IPS-18c (cell line): ENCODE data around the gene POMT2.

Source experiments
- H3K4me3 ChIP-seq: 2 replicates; pipeline ENCODE4 v1.7.0; 2013; ENCODE audit warnings: low read depth, mild to moderate bottlenecking, low read length, moderate library complexity; ENCODE audit not compliant: insufficient read depth
- H3K9me3 ChIP-seq: one replicate; pipeline ENCODE4 v1.6.1; 2013; ENCODE audit warnings: mild to moderate bottlenecking, low read length, moderate library complexity; ENCODE audit not compliant: control insufficient read depth, insufficient read depth

Gene POMT2

GRCh38 chr14:77260631-77261030 lies 60.1 kb downstream of the POMT2 start:
- Histone ChIP-seq H3K9me3 (no peaks in the 10 kb centered on the region), H3K4me3 (no peak overlapping the region)

DNA sequence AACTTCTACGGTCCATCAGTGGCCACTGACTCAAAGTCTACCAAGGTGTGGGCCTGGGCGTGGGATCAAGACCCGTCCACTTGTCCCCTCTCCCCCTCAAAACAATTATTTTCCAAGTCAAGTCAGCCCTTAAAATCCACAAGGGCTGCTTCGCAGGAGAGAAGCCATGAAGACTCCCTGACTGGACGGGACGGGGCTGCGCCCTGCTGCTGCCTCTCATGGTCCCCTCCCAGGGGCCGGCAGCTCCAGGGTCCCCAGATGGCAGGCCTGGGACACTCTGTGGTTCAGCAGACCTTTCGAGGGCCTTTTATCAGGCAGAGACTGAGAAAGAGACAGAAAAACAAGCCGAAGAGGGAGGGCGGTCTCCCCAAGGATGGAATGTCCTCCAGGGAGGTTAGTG lies 60.5 kb downstream of the POMT2 start:
- no peaks in the 10 kb centered on the region for H3K9me3 ChIP-seq
- H3K4me3 ChIP-seq = no peak overlapping the region

- H3K4me3 ChIP-seq = no peak overlapping the region
Observed at GRCh38 chr14:77259025-77259715, 61.5 kb downstream of the POMT2 start.

GRCh38 chr14:77258566-77258965 lies 62.1 kb downstream of the POMT2 start:
- H3K9me3 ChIP-seq = no peaks in the 10 kb centered on the region
- H3K4me3 ChIP-seq = no peak overlapping the region

More at GRCh38 chr14:77259025-77259715, 61.5 kb downstream of the POMT2 start:
- H3K9me3 ChIP-seq = no peaks in the 10 kb centered on the region

- no peaks in the 10 kb centered on the region for H3K9me3 ChIP-seq
- no peak overlapping the region for H3K4me3 ChIP-seq
Observed at GRCh38 chr14:77257700-77258099, 63.0 kb downstream of the POMT2 start.

DNA sequence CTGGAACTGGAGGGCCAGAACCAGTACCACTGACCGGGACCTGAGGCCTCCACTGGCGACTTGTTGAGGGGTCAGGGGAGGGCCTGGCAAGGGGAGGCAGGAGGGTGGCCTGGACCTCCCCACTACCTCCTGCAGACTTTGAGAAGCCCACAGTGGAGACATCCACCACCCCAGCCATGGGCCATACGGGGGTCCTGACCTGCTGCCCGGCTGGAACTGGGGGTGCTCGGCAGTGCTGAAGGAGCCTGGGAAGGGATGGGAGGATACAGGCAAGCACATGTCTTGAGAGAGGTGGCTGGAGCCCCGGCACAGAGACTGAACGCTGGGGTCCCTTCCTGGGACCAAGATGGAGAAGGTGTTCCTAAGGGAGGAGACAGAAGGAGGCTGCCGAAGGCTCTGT lies 64.0 kb downstream of the POMT2 start:
- Histone ChIP-seq H3K9me3 (no peaks in the 10 kb centered on the region), H3K4me3 (no peak overlapping the region)

DNA sequence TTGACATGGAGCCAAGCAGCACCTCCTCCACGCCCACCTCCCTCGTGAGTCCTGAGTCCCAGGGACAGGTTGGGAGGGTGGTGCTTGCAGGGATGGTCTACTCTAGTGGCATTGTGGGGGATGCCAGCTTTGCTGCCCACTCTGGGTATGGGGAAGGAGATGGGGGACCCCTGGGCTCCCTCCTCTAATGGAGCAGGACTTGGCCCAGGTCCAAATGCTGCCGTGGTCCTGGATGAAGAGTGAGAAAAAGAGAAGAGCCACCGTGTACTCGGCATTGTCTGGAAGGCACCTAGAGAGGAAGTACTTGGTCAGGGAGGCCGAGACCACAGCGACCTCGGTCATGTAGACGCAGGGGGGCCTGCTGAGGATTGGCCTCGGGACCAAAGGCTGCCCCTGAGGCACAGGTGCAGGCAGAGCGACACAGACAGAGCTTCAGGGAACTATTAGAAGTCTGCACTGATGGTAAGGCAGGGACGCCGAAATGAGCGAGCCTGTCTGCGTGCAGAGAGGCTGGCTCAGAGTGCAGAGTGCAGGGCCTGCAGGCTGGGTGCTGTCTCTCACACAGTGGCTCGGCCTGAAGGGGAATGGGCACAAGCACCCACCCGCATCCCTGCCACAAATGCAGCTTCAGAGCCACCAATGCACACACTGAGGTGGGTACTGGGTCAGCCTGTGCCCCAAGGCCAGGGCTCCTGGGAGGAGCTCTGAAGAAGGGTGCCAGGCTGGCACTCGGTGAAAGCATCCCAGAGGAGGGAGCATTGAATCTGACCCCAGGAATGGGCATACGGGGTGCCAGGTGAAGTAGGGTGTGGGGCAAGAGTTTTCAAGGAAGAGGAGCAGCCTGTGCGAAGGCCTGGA lies 67.1 kb downstream of the POMT2 start:
- Histone ChIP-seq H3K4me3 (no peak overlapping the region), H3K9me3 (no peaks in the 10 kb centered on the region)

- Histone ChIP-seq H3K4me3 (no peak overlapping the region), H3K9me3 (no peaks in the 10 kb centered on the region)
Observed at GRCh38 chr14:77251870-77252269, 68.8 kb downstream of the POMT2 start.

- Histone ChIP-seq H3K9me3 (no peaks in the 10 kb centered on the region), H3K4me3 (no peak overlapping the region)
Observed at GRCh38 chr14:77250927-77251326, 69.8 kb downstream of the POMT2 start.

DNA sequence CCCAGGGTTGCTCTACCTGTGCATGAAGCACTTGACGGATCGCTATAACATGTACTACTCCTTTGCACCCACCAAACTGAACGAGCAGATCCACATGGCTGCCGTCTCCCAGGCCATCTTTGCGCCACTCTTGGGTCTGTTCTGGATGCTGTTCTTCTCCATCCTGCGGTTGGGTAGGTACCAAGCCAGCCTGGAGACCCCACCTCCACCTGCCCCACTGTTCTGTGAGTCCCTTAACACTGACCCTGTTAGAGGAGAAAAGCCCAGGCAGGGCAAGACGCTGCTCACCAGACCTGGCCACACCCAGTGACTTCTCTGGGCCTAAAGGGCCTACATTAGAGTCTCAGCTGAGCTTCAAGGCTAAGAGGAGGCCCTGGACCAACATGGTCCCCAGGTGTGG lies 71.4 kb downstream of the POMT2 start:
- no peaks in the 10 kb centered on the region for H3K9me3 ChIP-seq
- H3K4me3 ChIP-seq = no peak overlapping the region

DNA sequence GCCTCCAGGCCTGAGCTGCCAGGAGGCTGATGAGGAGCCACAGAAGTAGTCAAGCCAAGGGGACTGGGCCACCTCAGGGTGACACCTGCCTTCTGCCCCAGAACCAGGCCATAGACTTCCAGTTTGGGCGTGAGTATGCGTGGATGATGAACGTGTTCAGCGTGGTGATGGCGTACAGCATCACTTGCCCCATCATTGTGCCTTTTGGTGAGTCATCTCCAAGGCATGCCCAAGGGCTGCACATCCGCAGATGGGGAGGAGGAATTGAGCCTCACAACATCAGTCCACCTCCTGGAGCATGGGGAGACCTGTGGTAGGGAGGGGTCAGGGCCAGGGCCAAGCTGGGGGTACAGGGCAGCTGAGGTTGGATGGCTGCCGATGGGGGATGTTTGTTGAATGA lies 72.0 kb downstream of the POMT2 start:
- H3K9me3 ChIP-seq = no peaks in the 10 kb centered on the region
- no peak overlapping the region for H3K4me3 ChIP-seq

DNA sequence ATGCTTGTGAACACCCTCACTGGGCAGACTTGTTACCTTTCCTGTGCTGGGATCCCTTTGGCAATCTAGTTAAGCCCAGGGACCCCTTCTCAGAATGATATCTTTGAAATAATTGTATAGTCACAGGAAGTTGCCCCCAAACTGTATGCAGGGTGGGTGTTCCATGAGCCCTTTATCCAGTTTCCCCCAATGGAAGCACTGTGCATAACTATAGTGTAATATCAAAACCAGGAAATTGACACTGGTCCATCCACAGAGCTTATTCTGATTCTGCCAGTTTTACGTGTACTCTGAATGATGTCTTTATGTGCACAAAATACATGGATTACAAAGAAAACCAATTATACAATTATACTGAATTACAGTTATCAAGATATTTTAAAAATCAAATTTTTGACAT lies 73.9 kb downstream of the POMT2 start:
- H3K9me3 ChIP-seq = no peaks in the 10 kb centered on the region

DNA sequence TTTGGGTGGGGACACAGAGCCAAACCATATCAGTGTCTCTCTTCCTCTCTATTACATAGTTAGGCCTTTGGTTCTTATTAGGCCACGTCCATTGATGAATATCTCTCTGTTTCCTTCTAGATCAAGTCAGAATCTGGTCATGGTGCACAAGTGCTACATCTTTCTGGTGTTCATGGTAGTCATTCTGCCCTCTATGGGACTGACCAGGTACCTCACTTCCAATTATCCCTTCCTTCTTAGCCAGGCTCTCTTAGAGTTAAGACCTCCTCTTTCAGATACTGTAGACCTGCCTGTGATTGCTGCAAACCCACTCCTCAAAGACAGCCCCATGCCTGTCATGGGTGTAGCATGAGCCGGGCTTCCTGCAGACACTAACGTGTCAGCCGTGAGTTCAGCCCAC lies 74.9 kb downstream of the POMT2 start:
- Histone ChIP-seq H3K4me3 (no peak overlapping the region), H3K9me3 (no peaks in the 10 kb centered on the region)

More for the DNA sequence above, 73.9 kb downstream of the POMT2 start:
- H3K4me3 ChIP-seq = no peak overlapping the region

DNA sequence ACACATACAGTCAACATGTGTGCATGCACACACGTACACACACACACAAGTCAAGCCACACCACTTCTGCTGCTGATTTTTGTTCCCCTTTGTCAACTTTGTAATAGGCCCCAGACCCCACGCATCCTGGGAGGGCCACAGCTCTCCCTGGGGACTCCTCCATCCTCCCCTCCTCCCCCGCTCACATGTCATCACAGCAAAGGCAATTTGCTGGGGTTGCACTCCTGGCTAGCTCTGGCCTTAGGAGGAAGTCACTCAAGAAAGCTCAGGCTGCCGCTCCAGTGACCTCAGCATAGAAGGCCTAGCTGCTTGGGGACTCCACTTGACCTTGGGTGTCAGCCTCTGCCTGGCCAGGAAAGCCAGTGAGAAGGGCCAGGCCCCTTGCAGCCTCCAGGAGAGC lies 76.8 kb downstream of the POMT2 start:
- Histone ChIP-seq H3K9me3 (no peaks in the 10 kb centered on the region), H3K4me3 (no peak overlapping the region)

- H3K4me3 ChIP-seq = no peak overlapping the region
- no peaks in the 10 kb centered on the region for H3K9me3 ChIP-seq
Observed at GRCh38 chr14:77242752-77243151, 77.9 kb downstream of the POMT2 start.

- Histone ChIP-seq H3K4me3 (no peak overlapping the region), H3K9me3 (no peaks in the 10 kb centered on the region)
Observed at GRCh38 chr14:77241955-77242354, 78.7 kb downstream of the POMT2 start.

DNA sequence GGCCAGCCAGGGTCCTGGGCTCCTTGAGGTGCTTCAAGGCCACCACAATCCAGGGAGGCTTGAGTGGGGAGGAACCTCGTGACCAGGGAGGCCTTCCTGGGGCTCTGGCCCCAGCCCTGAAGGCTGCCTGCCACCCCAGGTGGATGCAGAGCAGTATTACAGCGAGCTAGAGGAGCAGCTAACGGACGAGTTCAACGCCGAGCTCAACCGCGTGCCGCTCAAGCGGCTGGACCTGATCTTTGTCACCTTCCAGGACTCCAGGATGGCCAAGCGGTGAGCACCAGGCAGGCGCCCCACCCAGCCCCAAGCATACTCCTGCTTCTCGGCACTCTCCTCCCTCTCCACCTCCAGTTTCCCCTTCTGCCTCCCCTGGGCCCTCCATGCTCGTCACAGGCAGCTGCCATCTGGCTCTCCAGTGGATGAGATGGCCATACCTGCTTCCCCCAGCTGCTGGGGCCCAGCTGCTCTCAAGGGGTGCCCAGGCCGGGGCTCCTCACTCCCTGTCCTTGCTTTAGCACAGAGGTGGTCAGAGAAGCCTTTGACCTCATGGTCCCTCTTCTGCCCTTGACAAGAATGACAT lies 80.3 kb downstream of the POMT2 start:
- no peaks in the 10 kb centered on the region for H3K9me3 ChIP-seq
- no peak overlapping the region for H3K4me3 ChIP-seq

DNA sequence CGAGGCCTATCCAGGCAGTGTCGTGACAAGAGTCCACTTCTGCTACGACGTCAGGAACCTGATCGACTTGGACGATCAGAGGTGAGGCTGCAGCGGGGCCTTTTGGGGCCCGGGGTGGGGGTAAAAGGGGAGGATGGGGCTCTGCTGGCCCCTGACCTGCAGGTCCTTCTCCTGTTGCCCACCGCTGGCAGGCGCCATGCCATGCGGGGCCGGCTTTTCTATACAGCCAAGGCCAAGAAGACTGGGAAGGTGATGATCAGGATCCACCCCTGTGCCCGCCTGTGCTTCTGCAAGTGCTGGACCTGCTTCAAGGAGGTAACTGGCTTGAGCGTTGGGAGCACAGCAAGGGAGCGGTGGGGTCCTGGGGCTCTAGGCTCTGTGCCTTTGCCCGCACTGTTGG lies 81.3 kb downstream of the POMT2 start:
- no peaks in the 10 kb centered on the region for H3K9me3 ChIP-seq

More for the DNA sequence above, 81.3 kb downstream of the POMT2 start:
- H3K4me3 ChIP-seq = no peak overlapping the region
